Neural cell (in vitro differentiated cells): Measurements from ENCODE around the gene ITIH2. TPM values are rescaled to one million over a fixed set of nuclear protein-coding genes. Genes with fewer than 3 reads are reported as not detected.
"Not testable (repeated sequence)": the region's sequence is repeated elsewhere in the genome, so short reads cannot be mapped to it uniquely, and the experiment has no call there.

Experiments used
- H2AFZ ChIP-seq: fragments of 200-600, 300-800 bp; sonication (generic), shearing (Covaris generic); 2 replicates; pipeline ENCODE4 v1.6.0; 2014; ENCODE audit warnings: low read depth, mild to moderate bottlenecking, antibody characterized with exemption, low read length, moderate library complexity
- H3F3A ChIP-seq: fragments of 200-600 bp; shearing (Covaris generic); 2 replicates; pipeline ENCODE4 v1.6.1; 2016; ENCODE audit warnings: mild to moderate bottlenecking, moderate library complexity, mixed read lengths, antibody characterized with exemption, low read length; ENCODE audit not compliant: insufficient read depth, poor library complexity, severe bottlenecking
- H3K27ac ChIP-seq: fragments of 200-600, 300-800 bp; sonication (generic), shearing (Covaris generic); 2 replicates; pipeline ENCODE4 v1.5.1; 2014; ENCODE audit warnings: mild to moderate bottlenecking, low read length, moderate library complexity
- H3K27me3 ChIP-seq: fragments of 300-800, 200-600 bp; sonication (generic), shearing (Covaris generic); 2 replicates; pipeline ENCODE4 v1.6.0; 2014; ENCODE audit warnings: mild to moderate bottlenecking, low read depth, low read length, moderate library complexity; ENCODE audit not compliant: insufficient read depth
- H3K36me3 ChIP-seq: fragments of 300-800, 200-600 bp; sonication (generic), shearing (Covaris generic); 2 replicates; pipeline ENCODE4 v1.5.1; 2014; ENCODE audit warnings: mild to moderate bottlenecking, antibody characterized with exemption, low read length, moderate library complexity; ENCODE audit not compliant: insufficient read depth
- H3K4me2 ChIP-seq: fragments of 300-800, 200-600 bp; sonication (generic), shearing (Covaris generic); 2 replicates; pipeline ENCODE4 v1.6.0; 2014; ENCODE audit warnings: mild to moderate bottlenecking, low read length
- H3K4me3 ChIP-seq: fragments of 300-800, 200-600 bp; sonication (generic), shearing (Covaris generic); 2 replicates; pipeline ENCODE4 v1.5.1; 2014; ENCODE audit warnings: mild to moderate bottlenecking, low read length, moderate library complexity
- H3K79me2 ChIP-seq: fragments of 200-600 bp; shearing (Covaris generic); replicated peaks from 2 replicates; pipeline ENCODE4 v1.6.0; 2014; ENCODE audit warnings: mild to moderate bottlenecking, low read length, moderate library complexity; ENCODE audit not compliant: insufficient read depth
- H3K9ac ChIP-seq: fragments of 300-800, 200-600 bp; sonication (generic), shearing (Covaris generic); 2 replicates; pipeline ENCODE4 v1.6.1; 2016; ENCODE audit warnings: mild to moderate bottlenecking, low read length, mixed read lengths
- H3K9me2 ChIP-seq: fragments of 200-600 bp; shearing (Covaris generic); 2 replicates; pipeline ENCODE4 v1.6.1; 2016; ENCODE audit warnings: mild to moderate bottlenecking, low read length, mixed read lengths; ENCODE audit not compliant: insufficient read depth
- H3K9me3 ChIP-seq: fragments of 200-600, 300-800 bp; sonication (generic), shearing (Covaris generic); 2 replicates; pipeline ENCODE4 v1.6.1; 2016; ENCODE audit warnings: mild to moderate bottlenecking, mixed run types, low read length, moderate library complexity, mixed read lengths
- H4K20me1 ChIP-seq: fragments of 200-600 bp; shearing (Covaris generic); 2 replicates; pipeline ENCODE4 v1.6.1; 2016; ENCODE audit warnings: mild to moderate bottlenecking, mixed run types; ENCODE audit not compliant: insufficient read depth
- EP300 ChIP-seq: fragments of 450-650 bp; conservative IDR thresholded peaks from 2 replicates; pipeline ENCODE4 v1.6.1; 2014; ENCODE audit warnings: antibody characterized with exemption, mild to moderate bottlenecking, moderate library complexity; ENCODE audit not compliant: poor library complexity, severe bottlenecking
- EZH2 ChIP-seq: fragments of 200-600, 300-800 bp; shearing (Covaris generic), sonication (generic); IDR thresholded peaks from 2 replicates; pipeline ENCODE4 v1.6.1; 2014; ENCODE audit warnings: antibody characterized with exemption, low read length, borderline replicate concordance, mild to moderate bottlenecking; ENCODE audit not compliant: insufficient read depth, poor library complexity, severe bottlenecking
- MXI1 ChIP-seq: fragments of 450-650 bp; conservative IDR thresholded peaks from 2 replicates; pipeline ENCODE4 v1.6.1; 2014; ENCODE audit warnings: antibody characterized with exemption, mild to moderate bottlenecking; ENCODE audit not compliant: poor library complexity, severe bottlenecking
- POLR2AphosphoS5 ChIP-seq: IDR thresholded peaks from 2 replicates; pipeline ENCODE4 v1.6.1; 2012
- RAD21 ChIP-seq: fragments of 450-650 bp; conservative IDR thresholded peaks from 2 replicates; pipeline ENCODE4 v1.6.1; 2014; ENCODE audit warnings: antibody characterized with exemption, mild to moderate bottlenecking, moderate library complexity
- REST ChIP-seq: IDR thresholded peaks from 2 replicates; pipeline ENCODE4 v1.6.1; 2012; ENCODE audit warnings: borderline replicate concordance
- polyA plus RNA-seq: library from polyadenylated mRNA; depleted of rRNA; stranded (reverse); fragments of >200 nt; gene quantifications from 2 replicates; pipeline ENCODE4 v1.2.3, GENCODE V29; 2014
- TF ChIP-seq, protein P1 (sequence below): fragments of 450-650 bp; IDR thresholded peaks from 2 replicates; pipeline ENCODE4 v1.5.1; 2014; ENCODE audit warnings: antibody characterized with exemption, mild to moderate bottlenecking, moderate library complexity; ENCODE audit not compliant: poor library complexity, severe bottlenecking

Gene ITIH2
- polyA plus RNA-seq, 1 donor from 2014 or later: not detected

- Histone ChIP-seq H3K4me2 (no peak overlapping the region), H3K9ac (no peak overlapping the region), H3K36me3 (no peaks in the 10 kb centered on the region), H3K9me3 (no peaks in the 10 kb centered on the region), H3K79me2 (no peaks in the 10 kb centered on the region), H3K4me3 (no peak overlapping the region), H3K9me2 (no peaks in the 10 kb centered on the region), H3K27me3 (peaks cover 29% of the 10 kb centered on the region), H4K20me1 (no peaks in the 10 kb centered on the region), H3F3A (no peaks in the 10 kb centered on the region), H3K27ac (no peak overlapping the region), H2AFZ (no peak overlapping the region)
- TF ChIP-seq RAD21 (no peak), EP300 (no peak), EZH2 (no peak), MXI1 (no peak), REST (no peak), POLR2AphosphoS5 (no peak)
- TF ChIP-seq, protein P1, sequence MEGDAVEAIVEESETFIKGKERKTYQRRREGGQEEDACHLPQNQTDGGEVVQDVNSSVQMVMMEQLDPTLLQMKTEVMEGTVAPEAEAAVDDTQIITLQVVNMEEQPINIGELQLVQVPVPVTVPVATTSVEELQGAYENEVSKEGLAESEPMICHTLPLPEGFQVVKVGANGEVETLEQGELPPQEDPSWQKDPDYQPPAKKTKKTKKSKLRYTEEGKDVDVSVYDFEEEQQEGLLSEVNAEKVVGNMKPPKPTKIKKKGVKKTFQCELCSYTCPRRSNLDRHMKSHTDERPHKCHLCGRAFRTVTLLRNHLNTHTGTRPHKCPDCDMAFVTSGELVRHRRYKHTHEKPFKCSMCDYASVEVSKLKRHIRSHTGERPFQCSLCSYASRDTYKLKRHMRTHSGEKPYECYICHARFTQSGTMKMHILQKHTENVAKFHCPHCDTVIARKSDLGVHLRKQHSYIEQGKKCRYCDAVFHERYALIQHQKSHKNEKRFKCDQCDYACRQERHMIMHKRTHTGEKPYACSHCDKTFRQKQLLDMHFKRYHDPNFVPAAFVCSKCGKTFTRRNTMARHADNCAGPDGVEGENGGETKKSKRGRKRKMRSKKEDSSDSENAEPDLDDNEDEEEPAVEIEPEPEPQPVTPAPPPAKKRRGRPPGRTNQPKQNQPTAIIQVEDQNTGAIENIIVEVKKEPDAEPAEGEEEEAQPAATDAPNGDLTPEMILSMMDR: no peak
Observed at GRCh38 chr10:7672341-7673134, 30.6 kb upstream of the ITIH2 start.

DNA sequence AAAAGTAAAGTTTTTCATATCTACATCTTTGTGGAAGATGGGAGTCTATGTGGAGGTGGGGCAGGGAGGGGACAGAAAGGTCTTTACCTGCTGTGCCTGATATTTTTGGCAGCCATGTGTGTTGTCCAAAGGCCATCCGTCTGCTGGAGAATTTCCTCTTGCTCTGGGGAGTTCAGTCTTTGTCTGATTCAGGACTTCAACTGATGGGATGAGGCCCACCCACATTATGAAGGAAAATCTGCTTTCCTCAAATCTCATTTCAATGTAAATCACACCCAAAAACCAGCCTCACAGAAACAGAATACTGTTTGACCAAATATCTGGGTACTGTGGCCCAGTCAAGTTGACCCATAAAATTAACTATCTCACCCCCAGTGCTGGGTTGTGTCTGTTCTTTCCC, 23.9 kb upstream of the ITIH2 start:
- Histone ChIP-seq H3K36me3 (no peaks in the 10 kb centered on the region), H3K79me2 (no peaks in the 10 kb centered on the region), H3K9me2 (no peaks in the 10 kb centered on the region), H3K27me3 (no peaks in the 10 kb centered on the region), H2AFZ (no peak overlapping the region), H3K4me2 (no peak overlapping the region), H3K4me3 (no peak overlapping the region), H3K9ac (no peak overlapping the region), H4K20me1 (no peaks in the 10 kb centered on the region), H3K9me3 (no peaks in the 10 kb centered on the region), H3F3A (no peaks in the 10 kb centered on the region), H3K27ac (no peak overlapping the region)
- TF ChIP-seq REST (no peak), POLR2AphosphoS5 (no peak), EP300 (no peak)

GRCh38 chr10:7680078-7680477, 23.0 kb upstream of the ITIH2 start:
- H2AFZ ChIP-seq, H3K4me3 ChIP-seq, H4K20me1 ChIP-seq, H3F3A ChIP-seq, H3K9me3 ChIP-seq, H3K79me2 ChIP-seq, H3K4me2 ChIP-seq, H3K36me3 ChIP-seq, H3K27ac ChIP-seq, H3K9ac ChIP-seq, H3K27me3 ChIP-seq, H3K9me2 ChIP-seq: not testable (repeated sequence)
